Ramos (cell line): ENCODE results near the gene ELFN2.
"Not testable (repeated sequence)": the region's sequence is repeated elsewhere in the genome, so short reads cannot be mapped to it uniquely, and the experiment has no call there.

Source experiments
- in situ Hi-C: fragments of 300-500 bp; cut with MboI; formaldehyde crosslinking; loops from one replicate; pipeline ENCODE4 v1.14.3; 2022; ENCODE audit warnings: low sequenced_read_pairs; ENCODE audit not compliant: unreplicated experiment

The ELFN2 gene, protein sequence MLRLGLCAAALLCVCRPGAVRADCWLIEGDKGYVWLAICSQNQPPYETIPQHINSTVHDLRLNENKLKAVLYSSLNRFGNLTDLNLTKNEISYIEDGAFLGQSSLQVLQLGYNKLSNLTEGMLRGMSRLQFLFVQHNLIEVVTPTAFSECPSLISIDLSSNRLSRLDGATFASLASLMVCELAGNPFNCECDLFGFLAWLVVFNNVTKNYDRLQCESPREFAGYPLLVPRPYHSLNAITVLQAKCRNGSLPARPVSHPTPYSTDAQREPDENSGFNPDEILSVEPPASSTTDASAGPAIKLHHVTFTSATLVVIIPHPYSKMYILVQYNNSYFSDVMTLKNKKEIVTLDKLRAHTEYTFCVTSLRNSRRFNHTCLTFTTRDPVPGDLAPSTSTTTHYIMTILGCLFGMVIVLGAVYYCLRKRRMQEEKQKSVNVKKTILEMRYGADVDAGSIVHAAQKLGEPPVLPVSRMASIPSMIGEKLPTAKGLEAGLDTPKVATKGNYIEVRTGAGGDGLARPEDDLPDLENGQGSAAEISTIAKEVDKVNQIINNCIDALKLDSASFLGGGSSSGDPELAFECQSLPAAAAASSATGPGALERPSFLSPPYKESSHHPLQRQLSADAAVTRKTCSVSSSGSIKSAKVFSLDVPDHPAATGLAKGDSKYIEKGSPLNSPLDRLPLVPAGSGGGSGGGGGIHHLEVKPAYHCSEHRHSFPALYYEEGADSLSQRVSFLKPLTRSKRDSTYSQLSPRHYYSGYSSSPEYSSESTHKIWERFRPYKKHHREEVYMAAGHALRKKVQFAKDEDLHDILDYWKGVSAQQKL

DNA sequence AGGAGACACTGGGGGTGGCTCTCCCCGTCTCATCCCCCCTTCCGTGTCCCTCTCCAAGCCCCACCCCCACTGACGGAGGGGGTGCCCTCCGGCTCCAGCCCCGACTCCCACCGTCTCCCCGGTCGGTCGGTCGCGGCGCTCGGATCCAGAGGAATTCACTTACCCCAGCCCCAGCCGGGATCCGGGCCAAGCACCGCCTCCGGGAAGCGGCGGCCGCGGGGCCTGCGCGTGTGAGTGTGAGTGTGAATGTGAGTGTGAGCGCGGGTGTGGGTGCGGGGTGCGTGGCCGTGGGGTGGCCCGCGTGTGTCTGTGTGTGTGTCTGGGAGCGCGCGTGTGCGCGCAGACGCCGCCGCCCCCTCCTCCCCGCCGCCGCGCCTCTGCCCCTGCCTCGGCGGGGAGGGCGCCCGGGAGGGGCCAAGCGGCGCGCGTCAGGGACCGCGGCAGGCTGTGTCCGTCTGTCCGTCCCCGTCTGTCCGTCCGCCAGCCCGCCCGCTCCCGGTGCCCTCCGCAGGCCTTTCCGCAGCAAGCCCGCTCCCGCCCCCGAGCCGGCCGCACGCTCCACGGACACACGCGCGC is at the start of gene ELFN2:
ELFN2 (minus strand) TSS at position 345 of the 576 bp plus-strand sequence. CDS start 51,945 bp downstream, outside the sequence.
- in situ Hi-C loops, result no loop called here

DNA sequence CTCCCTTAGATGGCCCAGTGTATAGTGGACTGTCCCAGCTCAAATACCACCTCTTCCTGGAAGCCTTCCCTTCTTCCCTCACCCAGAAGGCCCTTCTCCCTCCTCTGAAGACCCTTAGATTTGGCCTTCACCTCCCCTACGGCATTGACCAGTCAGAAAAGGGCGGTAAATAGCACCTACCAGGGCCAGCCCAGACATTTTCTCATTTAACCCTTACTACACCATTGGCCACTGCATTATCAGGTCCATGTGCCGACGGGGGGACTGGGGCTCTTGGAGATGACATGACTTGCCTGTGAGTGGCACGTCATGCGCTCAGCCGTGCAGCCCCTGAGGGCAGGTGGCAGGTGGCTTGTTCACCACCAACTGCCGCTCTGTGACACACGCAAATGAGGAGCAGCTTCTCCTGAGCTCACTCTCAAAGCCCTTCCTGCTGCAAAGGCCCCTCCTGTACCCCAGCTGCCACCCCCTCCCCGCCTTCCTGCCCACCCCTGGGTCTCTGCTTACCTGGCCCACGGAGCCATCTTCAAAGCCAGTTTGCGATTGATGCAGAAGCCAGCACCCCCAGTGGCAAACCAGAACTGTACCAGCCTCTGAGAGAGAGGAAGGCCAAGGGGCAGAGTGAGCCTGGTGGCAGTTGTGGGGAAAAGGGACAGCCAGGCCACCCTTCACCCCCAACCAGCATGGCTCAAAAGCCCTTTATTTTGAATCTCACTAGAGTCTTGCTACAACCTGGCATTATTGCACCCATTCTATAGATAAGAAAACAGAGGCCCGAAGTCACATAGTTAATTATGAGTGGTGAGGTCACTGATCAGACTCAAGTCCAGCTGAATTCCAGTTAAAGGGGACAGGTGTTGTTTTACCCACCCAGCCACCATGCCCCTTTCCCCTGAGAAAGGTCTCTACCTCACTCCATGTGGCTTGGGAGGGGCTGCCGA is 49.4 kb upstream of the ELFN2 start:
- in situ Hi-C loops, result loop anchor here (25.0 kb wide), 1 partner anchor 1089 kb away; the partner anchor contains the start of gene MYH9

DNA sequence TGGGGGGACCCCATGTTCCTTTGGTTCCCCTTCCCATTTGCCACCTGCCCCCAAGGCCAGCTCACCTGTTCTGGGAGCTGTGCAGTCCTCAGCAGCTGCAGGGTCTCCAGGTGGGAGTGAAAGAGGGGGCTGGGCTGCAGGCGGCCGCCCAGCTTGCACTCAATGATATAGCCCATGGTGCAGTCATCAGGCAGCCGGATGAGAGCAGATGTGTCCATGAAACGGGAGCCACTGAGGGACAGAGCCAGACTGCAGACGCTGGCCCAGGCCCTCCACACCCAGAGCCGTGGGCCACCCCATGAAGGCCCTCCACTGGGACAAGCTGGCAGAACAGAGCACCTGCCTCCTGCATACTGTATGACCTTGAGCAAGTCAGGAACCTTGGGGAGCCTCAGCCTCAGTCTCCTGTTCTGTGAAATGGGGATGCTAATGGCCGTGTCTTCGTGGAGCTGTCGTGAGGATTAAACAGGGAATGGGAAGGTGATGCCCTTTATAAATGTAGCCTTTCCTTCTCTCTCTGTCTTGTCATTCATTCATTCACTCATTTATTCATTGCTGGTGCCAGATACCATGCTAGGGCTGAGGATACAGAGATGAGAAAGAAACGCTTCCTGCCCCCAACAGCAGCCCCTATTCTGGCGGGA is 47.3 kb upstream of the ELFN2 start:
- in situ Hi-C loops, result loop anchor here (25.0 kb wide), 1 partner anchor 1087 kb away; the partner anchor contains the start of gene MYH9

DNA sequence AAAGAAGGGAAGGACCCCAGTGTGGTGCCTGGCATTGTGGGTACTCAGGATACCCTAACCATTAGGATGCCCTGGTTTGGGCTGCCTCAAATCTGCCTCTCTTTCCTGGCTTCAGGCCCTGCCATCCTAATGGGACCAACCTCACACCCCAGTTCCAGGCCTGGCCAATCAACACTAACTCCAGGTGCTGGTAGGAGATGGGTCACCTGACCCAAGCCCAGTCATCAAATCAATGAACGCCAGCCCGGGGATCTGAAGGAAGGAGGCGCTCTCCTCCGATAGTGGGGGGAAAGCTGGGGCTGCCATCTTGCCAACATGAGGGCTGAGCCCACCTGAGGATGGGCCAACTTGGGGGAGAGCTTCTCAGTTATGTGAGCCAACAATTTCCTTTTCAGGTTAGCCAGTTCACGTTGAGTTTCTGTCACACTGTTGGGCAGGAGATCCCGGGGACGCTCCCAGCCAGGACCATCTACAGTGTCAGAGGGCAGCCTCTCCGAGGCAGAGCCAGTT is 46.2 kb upstream of the ELFN2 start:
- in situ Hi-C loops, result no loop called here

DNA sequence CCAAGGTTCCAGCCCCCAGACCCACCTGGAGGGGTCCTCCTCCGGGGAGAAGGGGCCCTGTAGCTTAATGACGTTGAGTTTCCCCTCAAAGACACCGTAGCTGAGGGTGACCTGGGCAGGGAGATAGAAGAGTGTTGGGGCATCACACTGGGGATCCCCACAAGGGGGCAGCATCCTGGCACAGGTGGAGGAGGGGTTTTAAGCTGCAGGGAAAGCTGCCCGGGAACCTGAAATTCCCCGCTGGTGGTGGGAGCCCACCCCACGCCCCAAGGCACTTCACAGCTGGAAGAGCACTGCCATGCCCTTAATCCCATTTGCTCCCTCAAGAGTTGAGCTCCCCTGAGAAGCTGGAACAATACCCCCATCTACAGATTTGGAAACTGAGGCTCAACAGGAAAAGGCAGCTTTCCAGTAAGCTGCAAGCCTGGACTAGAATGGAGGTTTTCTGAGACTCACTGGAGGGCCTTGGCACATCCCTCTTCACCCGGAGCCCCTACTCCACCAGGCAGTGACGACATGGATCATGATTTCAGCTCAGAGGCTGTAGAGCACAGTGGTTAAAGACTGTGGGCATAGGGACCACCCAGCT is 45.2 kb upstream of the ELFN2 start:
- in situ Hi-C loops, result no loop called here

DNA sequence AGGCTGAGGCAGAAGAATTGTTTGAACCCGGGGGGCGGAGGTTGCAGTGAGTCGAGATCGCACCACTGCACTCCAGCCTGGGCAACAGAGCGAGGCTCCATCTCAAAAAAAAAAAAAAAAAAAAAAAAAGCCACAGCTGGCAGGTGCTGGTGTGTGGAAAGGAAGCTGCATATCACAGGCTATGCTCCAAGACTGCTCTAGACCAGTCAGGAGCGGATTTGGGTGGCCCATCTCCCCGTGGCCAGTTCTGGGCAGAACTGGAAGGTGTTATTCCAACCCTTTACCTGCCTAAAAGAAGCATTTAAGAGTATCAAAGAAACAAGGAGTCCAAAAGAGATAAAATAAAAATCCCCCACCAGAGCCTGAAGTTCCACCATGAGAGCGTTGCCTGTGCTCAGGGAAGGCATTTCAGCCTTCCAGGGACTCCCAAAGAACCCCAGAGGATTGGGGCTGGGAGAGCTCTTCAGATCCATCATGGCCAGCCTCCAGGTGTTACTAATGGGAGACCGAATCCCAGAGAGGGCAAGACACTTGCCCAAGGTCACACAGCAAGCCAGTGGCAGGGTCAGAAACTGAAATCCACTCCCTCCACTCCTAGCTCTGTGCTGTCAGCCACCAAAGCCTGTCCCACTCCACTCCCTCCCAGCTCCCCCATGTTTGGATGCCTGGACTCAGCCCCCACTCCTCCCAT is 44.6 kb upstream of the ELFN2 start:
- in situ Hi-C loops, result no loop called here

DNA sequence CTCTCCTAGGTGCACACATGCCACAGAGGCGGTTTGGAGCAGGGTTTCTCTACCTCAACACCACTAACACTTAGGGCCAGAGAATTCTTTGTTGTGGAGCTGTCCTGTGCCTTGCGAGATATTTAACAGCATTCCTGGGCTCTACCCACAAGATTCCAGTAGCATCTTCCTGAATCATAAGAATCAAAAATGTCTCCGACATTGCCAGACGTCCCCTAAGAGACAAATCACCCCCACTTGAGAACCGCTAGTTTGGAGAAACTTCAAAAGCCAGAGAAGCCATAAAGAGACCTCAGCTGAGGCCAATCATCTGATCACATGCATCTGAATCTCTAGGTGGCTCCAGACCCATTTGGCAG is 42.8 kb upstream of the ELFN2 start:
- in situ Hi-C loops, result no loop called here

DNA sequence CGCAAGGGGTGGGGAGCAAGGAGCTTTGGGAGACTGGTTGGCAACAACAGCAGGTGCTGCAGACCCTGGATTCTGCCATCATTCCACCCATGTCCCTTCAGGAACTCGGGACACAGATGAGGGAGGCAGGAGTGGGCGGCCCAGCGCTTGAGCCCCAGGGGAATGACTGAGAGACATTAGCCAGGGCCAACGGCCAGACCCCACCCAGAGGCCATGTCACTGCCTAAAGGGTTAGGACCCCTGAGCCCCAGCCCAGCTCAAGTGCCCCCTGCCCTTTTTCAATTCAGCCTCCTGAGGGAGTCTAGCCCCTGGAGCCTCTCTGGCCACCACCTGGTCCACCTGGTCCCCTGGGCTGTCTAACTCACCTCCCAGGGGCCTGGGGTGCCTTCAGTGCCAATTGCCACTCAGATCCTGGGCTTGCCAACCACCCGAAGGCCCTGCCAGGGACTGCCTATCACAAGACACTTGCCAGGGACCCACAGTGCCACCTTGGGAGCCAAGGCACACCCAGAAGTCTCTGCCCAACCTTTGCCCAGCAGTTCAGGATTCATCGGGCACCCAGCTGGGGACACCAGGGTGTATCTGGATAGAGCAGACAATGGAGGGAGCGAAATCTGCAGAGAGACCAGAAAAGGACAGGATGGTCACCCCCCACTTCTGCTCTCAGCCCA is 42.3 kb upstream of the ELFN2 start:
- in situ Hi-C loops, result no loop called here

DNA sequence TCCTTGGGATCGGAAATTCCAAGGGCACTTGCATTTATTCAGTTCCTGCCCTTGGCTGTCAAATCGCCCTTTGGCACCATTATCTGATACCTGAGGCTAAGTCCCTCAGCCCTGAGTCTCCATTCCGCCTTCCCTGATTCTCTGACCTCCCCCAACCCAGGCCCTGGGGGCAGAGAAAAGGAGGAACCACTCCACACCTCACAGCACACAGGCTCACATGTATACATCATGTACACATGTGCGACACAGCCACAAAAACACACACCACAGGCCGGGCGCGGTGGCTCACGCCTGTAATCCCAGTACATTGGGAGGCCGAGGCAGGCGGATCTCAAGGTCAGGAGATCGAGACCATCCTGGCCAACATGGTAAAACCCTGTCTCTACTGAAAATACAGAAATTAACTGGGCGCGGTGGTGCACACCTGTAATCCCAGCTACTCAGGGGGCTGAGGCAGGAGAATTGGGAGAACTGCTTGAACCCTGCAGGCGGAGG is 41.0 kb upstream of the ELFN2 start:
- in situ Hi-C loops, result not testable (repeated sequence)

DNA sequence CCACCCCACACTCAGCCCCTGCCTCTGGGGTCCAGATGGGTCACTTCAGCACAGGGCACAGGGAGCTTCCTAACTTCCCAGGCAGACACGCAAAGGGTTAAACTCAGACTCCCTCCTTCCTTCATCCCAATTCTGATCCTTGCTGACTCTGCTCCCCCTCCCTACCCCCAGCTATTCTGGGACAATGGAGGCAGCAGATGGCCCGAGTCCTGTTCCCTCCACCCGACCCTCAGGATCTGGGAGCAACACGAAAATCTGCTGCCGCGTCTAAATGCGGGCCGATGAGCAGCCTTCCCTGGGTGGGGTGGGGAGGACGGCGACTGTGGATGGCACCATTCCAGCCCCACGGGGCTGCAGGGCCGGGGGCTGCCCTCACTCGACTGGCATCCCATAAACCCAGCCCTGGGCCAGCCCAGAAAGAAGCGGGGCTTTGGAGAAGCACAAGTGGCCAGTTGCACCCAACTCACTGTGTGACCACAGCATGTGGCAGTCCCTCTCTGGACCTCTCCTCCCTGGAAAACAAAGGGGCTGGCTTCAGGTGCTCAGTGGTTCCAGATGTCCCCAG is 40.2 kb upstream of the ELFN2 start:
- in situ Hi-C loops, result no loop called here

DNA sequence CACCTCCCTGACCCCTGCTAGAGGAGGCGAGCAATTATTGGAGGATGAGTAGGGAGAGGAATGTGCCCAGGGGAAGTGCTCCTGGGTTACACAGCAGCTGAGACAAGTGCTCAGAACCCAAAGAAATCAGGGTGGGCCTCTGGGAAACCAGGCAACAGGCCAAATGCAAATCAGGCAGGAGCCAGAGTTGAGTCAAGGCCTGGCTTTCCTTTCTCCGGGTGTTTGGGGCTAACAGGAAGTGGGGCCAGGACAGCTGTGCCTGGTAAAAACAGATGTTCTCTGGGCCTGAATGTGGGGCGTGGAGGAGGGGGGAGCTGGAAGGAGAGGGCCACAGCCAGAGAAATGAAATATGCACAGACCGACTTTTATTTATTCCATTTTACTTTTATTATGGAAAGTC is 36.9 kb upstream of the ELFN2 start:
- in situ Hi-C loops, result no loop called here

DNA sequence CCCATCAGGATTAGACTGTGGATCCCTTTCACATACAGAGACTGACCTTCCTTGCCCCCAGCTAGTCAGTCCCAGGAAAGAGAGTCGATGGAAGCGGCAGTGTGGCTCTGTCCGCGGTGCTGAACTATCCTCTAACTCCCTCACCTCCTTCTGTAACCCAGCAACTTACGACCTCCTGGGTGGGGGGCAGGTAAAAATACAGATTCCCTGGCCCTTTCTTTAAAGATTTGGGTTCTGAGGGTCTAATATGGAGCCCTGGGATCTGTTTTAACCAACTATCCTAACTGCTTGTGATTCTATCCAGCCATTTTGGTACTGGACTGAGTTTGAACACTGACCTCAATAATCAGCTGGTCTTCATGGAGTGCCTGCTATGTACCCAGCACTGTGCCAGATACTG is 35.7 kb upstream of the ELFN2 start:
- in situ Hi-C loops, result no loop called here

DNA sequence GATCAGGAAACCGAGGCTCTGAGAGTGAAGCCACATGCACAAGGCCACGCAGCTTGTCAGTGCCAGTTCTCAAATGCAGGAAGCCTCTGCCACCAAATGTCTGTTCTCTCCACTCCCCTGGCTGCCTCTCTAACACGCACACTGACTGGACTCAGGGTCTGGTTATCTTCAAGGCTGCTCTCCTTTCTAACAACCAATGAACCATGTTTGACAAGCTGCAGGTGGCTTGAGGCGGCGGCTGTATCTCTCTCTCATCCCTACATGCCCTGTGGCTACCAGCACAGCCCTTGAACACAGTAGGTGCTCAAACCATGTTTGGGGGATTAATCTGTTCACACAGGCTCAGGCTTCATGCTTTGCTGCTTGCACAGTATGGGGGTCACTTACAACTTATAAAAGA is 35.2 kb upstream of the ELFN2 start:
- in situ Hi-C loops, result no loop called here

DNA sequence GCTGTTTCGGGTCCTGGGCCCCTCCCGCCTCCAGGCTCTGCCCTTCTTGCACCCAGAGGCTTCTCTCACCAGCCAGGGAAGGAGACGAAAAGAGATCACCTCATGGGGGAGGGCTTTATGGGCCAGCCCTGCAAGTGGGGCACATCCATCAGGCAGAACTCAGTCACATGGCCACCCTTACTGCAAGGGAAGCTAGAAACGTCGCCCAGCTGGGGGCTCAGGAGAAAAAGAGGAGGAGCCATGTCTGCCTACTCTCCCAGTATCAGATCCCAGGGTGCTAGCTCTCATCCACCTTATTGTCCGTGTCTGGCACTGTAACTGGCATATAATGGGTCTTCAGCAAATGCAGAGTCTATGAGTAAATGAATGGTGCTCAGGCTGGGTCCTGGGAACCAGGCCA is 34.7 kb upstream of the ELFN2 start:
- in situ Hi-C loops, result no loop called here

DNA sequence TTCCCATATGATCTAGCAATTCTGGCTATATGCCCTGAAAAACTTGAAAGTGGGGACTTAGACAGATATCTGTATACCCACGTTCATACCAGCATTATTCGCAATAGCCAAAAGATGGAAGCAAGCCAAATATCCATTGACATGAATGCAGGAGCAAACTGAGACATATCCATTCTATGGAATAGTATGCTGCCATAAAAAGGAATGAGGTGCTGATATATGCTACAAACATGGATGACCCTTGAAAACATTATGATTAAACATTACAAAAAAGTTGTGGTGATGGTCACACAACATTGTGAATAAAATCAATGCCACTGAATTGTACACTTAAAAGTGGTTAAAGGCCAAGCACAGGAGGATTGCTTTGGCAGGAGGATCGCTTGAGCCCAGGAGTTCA is 33.4 kb upstream of the ELFN2 start:
- in situ Hi-C loops, result no loop called here

DNA sequence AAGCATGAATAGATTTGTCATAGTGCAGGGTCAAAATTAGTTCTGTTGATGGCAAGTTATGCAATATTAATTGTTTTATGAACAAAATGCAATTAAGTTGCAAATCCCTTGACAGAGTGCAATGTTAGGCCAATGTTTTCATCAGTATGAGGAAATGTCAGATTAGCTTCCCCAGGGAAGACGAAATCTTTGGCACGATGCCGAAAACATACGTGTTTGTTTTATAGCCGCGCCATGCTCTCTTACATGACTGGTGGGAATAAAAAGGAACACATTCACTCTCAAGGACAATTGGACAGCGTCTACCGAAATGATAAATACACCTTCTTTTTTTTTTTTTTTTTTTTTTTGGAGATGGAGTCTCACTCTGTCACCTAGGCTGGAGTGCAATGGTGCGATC is 31.9 kb upstream of the ELFN2 start:
- in situ Hi-C loops, result no loop called here

DNA sequence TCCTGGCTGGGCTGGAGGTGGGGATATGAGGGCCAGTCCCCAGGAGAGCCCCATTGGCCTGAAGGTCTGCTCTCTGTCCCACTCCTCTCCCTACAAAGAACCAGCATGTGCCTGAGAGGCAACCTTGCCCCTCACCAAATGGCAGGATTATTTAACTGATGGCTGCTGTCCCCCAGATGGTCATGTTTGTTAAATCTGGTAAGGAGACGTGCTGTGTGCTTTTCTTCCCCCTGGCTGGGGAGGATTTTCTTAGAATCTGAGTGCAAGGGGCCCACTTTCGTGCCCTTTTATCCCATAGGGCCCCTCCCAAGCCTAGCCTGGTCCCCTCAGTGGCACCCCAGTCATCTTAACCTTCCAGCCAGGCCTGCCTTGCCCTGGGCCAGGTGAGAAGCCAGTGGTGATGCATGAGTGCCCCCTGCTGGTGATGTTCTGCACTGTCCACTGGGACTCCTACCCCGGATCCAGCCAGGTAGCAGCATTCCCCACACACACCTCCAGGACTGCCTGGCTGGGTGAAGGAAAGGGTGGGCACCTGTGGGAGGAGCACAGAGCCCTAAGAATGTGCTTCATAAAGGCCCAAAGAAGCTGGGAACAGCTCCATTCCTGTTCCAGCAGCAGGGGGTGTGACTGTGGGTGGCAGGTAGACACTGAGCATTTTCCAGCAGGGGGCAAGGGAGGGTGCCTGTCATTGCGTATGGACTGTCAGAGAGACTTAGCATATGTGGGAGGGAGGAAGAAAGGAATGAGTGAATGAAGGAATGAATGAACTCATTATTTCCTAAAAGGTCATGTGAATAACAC is 30.0 kb upstream of the ELFN2 start:
- in situ Hi-C loops, result no loop called here
